Central memory CD8-positive, alpha-beta T cell (primary cell): ENCODE measurements around the gene KRT81.
"Not testable (repeated sequence)": the region's sequence is repeated elsewhere in the genome, so short reads cannot be mapped to it uniquely, and the experiment has no call there.

Source experiments
- ATAC-seq: fragments of 150-1000 bp; cut with Tn5 transposase; replicated peaks from 2 replicates; pipeline ENCODE4 v1.10.0; 2022; ENCODE audit warnings: mild to moderate bottlenecking, moderate FRiP score, moderate number of reproducible peaks; ENCODE audit not compliant: poor library complexity, severe bottlenecking; ENCODE audit errors: extremely low read depth
- DNase-seq, 2 donors: peaks; one replicate each; pipeline ENCODE4 v3.0.0; 2021; ENCODE audit warnings: low spot score in 2 of 2
- H3K27ac Mint-ChIP-seq: one replicate; pipeline ENCODE4 v1.8.0; 2022; ENCODE audit warnings: low read depth, mild to moderate bottlenecking, moderate library complexity, mixed read lengths
- H3K27me3 Mint-ChIP-seq: one replicate; pipeline ENCODE4 v1.8.0; 2022; ENCODE audit warnings: mixed read lengths
- H3K36me3 Mint-ChIP-seq: one replicate; pipeline ENCODE4 v1.8.0; 2022; ENCODE audit warnings: mild to moderate bottlenecking, moderate library complexity, mixed read lengths; ENCODE audit not compliant: insufficient read depth
- H3K4me1 Mint-ChIP-seq: one replicate; pipeline ENCODE4 v1.8.0; 2022; ENCODE audit warnings: mixed read lengths
- H3K4me3 Mint-ChIP-seq: one replicate; pipeline ENCODE4 v1.8.0; 2022; ENCODE audit warnings: mild to moderate bottlenecking, moderate library complexity, mixed read lengths
- H3K9me3 Mint-ChIP-seq: one replicate; pipeline ENCODE4 v1.8.0; 2022; ENCODE audit warnings: mixed read lengths

Gene KRT81

GRCh38 chr12:52268212-52268611 lies 23.1 kb downstream of the KRT81 start:
- H3K27ac Mint-ChIP-seq, result no peak overlapping the region
- H3K4me1 Mint-ChIP-seq, result no peaks in the 10 kb centered on the region
- peaks cover 25% of the 10 kb centered on the region for H3K27me3 Mint-ChIP-seq
- no peak for ATAC-seq
- peaks cover 2% of the 10 kb centered on the region for H3K36me3 Mint-ChIP-seq
- no peaks in the 10 kb centered on the region for H3K9me3 Mint-ChIP-seq
- H3K4me3 Mint-ChIP-seq, result no peak overlapping the region
- DNase-seq, result no peak

GRCh38 chr12:52267699-52268098 lies 23.6 kb downstream of the KRT81 start:
- no peaks in the 10 kb centered on the region for H3K9me3 Mint-ChIP-seq
- no peaks in the 10 kb centered on the region for H3K4me1 Mint-ChIP-seq
- H3K27ac Mint-ChIP-seq, result no peak overlapping the region
- peaks cover 25% of the 10 kb centered on the region for H3K27me3 Mint-ChIP-seq
- peaks cover 2% of the 10 kb centered on the region for H3K36me3 Mint-ChIP-seq
- no peak for ATAC-seq
- H3K4me3 Mint-ChIP-seq, result no peak overlapping the region
- no peak for DNase-seq

GRCh38 chr12:52267266-52267665 lies 24.1 kb downstream of the KRT81 start:
- Mint-ChIP-seq H3K4me3 (no peak overlapping the region), H3K27me3 (peaks cover 27% of the 10 kb centered on the region), H3K36me3 (peaks cover 2% of the 10 kb centered on the region), H3K4me1 (no peaks in the 10 kb centered on the region), H3K27ac (no peak overlapping the region), H3K9me3 (no peaks in the 10 kb centered on the region)
- DNase-seq (no peak), ATAC-seq (no peak)

- Mint-ChIP-seq H3K4me1 (no peaks in the 10 kb centered on the region), H3K36me3 (peaks cover 2% of the 10 kb centered on the region), H3K4me3 (no peak overlapping the region), H3K27me3 (peaks cover 28% of the 10 kb centered on the region), H3K9me3 (no peaks in the 10 kb centered on the region), H3K27ac (no peak overlapping the region)
- DNase-seq, result no peak
- ATAC-seq, result no peak
Measured at GRCh38 chr12:52266514-52266913, 24.8 kb downstream of the KRT81 start.

- no peaks in the 10 kb centered on the region for H3K4me1 Mint-ChIP-seq
- H3K4me3 Mint-ChIP-seq, result no peak overlapping the region
- no peaks in the 10 kb centered on the region for H3K9me3 Mint-ChIP-seq
- ATAC-seq (no peak), DNase-seq (no peak)
- H3K27ac Mint-ChIP-seq, result no peak overlapping the region
- H3K27me3 Mint-ChIP-seq, result peaks cover 31% of the 10 kb centered on the region
- no peaks in the 10 kb centered on the region for H3K36me3 Mint-ChIP-seq
Measured at GRCh38 chr12:52264435-52264825, 26.9 kb downstream of the KRT81 start.

- DNase-seq (no peak), ATAC-seq (no peak)
- no peak overlapping the region for H3K27ac Mint-ChIP-seq
- H3K36me3 Mint-ChIP-seq, result no peaks in the 10 kb centered on the region
- H3K4me3 Mint-ChIP-seq, result no peak overlapping the region
- H3K9me3 Mint-ChIP-seq, result no peaks in the 10 kb centered on the region
- H3K4me1 Mint-ChIP-seq, result no peaks in the 10 kb centered on the region
- H3K27me3 Mint-ChIP-seq, result peaks cover 35% of the 10 kb centered on the region
Measured at GRCh38 chr12:52263761-52264434, 27.4 kb downstream of the KRT81 start.

- H3K4me3 Mint-ChIP-seq, result no peak overlapping the region
- ATAC-seq, result no peak
Measured at GRCh38 chr12:52262286-52262685, 29.0 kb downstream of the KRT81 start.

GRCh38 chr12:52261208-52261484 lies 30.2 kb downstream of the KRT81 start:
- no peak for ATAC-seq
- no peak for DNase-seq
- H3K27ac Mint-ChIP-seq, result no peak overlapping the region
- H3K4me3 Mint-ChIP-seq, result no peak overlapping the region
- H3K9me3 Mint-ChIP-seq, result no peaks in the 10 kb centered on the region
- no peaks in the 10 kb centered on the region for H3K36me3 Mint-ChIP-seq
- peaks cover 56% of the 10 kb centered on the region for H3K27me3 Mint-ChIP-seq
- no peaks in the 10 kb centered on the region for H3K4me1 Mint-ChIP-seq

More at GRCh38 chr12:52262286-52262685, 29.0 kb downstream of the KRT81 start:
- Mint-ChIP-seq H3K9me3 (no peaks in the 10 kb centered on the region), H3K27me3 (peaks cover 44% of the 10 kb centered on the region), H3K36me3 (no peaks in the 10 kb centered on the region), H3K4me1 (no peaks in the 10 kb centered on the region), H3K27ac (no peak overlapping the region)
- no peak for DNase-seq

GRCh38 chr12:52260361-52261207 lies 30.8 kb downstream of the KRT81 start:
- no peak overlapping the region for H3K4me3 Mint-ChIP-seq
- H3K4me1 Mint-ChIP-seq, result no peaks in the 10 kb centered on the region
- ATAC-seq (no peak), DNase-seq (no peak)
- no peaks in the 10 kb centered on the region for H3K36me3 Mint-ChIP-seq
- no peaks in the 10 kb centered on the region for H3K9me3 Mint-ChIP-seq
- peaks cover 61% of the 10 kb centered on the region for H3K27me3 Mint-ChIP-seq
- no peak overlapping the region for H3K27ac Mint-ChIP-seq

- Mint-ChIP-seq H3K4me3 (no peak overlapping the region), H3K9me3 (no peaks in the 10 kb centered on the region), H3K4me1 (no peaks in the 10 kb centered on the region), H3K27me3 (peaks cover 70% of the 10 kb centered on the region), H3K36me3 (no peaks in the 10 kb centered on the region), H3K27ac (no peak overlapping the region)
- DNase-seq, result no peak
- ATAC-seq, result no peak
Measured at GRCh38 chr12:52259657-52260243, 31.6 kb downstream of the KRT81 start.

- Mint-ChIP-seq H3K27ac (no peak overlapping the region), H3K4me1 (no peaks in the 10 kb centered on the region), H3K36me3 (no peaks in the 10 kb centered on the region), H3K4me3 (no peak overlapping the region), H3K27me3 (peaks cover 76% of the 10 kb centered on the region), H3K9me3 (no peaks in the 10 kb centered on the region)
- DNase-seq (no peak), ATAC-seq (no peak)
Measured at GRCh38 chr12:52258335-52258901, 32.9 kb downstream of the KRT81 start.

GRCh38 chr12:52257922-52258321 lies 33.4 kb downstream of the KRT81 start:
- ATAC-seq, H3K4me1 Mint-ChIP-seq, H3K9me3 Mint-ChIP-seq, H3K36me3 Mint-ChIP-seq, H3K4me3 Mint-ChIP-seq, H3K27ac Mint-ChIP-seq, DNase-seq: not testable (repeated sequence)
- peaks cover 76% of the 10 kb centered on the region for H3K27me3 Mint-ChIP-seq
